Cardiac fibroblast (primary cell): ENCODE measurements around the gene MRPS22.

Source experiments
- DNase-seq, 2 donors: peaks; one replicate each; pipeline versions ENCODE4 v3.0.0 to v3.0.0-alpha.2; 2010; ENCODE audit warnings: low read depth in 2 of 2
- H3K4me3 ChIP-seq, 2 donors: replicated peaks in 1 of 2; 1 replicate in 1 of 2; 2 replicates in 1 of 2; pipeline ENCODE4 v1.5.1; 2011; ENCODE audit warnings: low read depth in 2 of 2, low read length in 2 of 2, mild to moderate bottlenecking in 2 of 2, moderate library complexity in 1 of 2
- TF ChIP-seq, protein P1 (sequence below): IDR thresholded peaks from one replicate; pipeline ENCODE4 v1.5.1; 2011; ENCODE audit warnings: low read depth, mild to moderate bottlenecking, low read length, inconsistent platforms

MRPS22 gene

DNA sequence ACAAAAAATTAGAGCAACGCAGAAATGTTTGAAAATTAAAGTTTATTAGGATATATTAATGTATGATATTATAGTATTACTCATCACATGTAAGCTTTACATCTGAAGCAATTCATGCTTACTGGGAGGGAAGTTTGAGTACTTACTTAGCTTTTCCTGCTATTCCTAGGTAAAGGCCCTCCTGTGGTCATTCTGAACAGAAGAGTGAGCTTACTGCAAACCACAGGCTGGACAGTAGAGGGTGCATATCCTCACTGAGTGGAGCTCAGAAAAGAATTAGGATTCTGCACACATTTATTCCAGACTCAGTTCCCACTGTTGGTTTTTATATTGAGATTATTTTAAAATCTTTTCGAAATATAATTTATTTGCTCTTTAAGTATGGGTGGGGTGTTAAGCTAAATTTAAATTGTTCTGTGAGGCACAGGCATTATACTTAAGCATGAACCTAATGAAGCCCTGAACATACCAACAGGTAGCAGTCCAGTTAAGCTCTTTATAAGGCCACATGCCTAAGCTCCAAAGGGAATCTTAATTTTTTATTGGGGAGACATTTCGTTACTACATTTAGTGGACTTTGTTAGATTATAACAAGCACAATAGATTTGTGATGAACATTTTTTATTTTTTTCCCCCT is 10.2 kb downstream of the MRPS22 start:
- peak; percentile 71 to 75 for DNase-seq
- TF ChIP-seq, protein P1, sequence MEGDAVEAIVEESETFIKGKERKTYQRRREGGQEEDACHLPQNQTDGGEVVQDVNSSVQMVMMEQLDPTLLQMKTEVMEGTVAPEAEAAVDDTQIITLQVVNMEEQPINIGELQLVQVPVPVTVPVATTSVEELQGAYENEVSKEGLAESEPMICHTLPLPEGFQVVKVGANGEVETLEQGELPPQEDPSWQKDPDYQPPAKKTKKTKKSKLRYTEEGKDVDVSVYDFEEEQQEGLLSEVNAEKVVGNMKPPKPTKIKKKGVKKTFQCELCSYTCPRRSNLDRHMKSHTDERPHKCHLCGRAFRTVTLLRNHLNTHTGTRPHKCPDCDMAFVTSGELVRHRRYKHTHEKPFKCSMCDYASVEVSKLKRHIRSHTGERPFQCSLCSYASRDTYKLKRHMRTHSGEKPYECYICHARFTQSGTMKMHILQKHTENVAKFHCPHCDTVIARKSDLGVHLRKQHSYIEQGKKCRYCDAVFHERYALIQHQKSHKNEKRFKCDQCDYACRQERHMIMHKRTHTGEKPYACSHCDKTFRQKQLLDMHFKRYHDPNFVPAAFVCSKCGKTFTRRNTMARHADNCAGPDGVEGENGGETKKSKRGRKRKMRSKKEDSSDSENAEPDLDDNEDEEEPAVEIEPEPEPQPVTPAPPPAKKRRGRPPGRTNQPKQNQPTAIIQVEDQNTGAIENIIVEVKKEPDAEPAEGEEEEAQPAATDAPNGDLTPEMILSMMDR = peak; percentile 84
- no peak overlapping the region for H3K4me3 ChIP-seq

DNA sequence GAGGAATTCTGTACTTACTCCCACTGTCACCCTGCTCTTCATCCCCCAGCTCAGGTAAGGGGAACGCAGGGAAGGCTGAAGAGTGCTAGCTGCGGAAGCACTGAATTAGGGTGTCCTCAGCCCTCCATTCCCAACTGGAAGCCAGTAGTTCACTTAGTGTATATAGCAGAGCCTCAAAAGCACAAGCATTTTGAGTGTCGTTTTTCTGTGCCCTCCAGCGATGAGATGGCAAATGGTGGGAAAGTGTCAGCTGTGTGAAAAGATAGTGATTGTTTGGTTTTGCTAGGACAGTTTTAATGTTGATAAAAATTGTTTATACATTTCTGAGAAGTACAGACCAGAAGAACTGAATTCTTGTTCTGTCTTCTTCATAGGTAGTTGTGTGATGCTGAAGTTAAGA is 10.8 kb downstream of the MRPS22 start:
- TF ChIP-seq, protein P1 = no peak
- DNase-seq = no peak
- no peak overlapping the region for H3K4me3 ChIP-seq

DNA sequence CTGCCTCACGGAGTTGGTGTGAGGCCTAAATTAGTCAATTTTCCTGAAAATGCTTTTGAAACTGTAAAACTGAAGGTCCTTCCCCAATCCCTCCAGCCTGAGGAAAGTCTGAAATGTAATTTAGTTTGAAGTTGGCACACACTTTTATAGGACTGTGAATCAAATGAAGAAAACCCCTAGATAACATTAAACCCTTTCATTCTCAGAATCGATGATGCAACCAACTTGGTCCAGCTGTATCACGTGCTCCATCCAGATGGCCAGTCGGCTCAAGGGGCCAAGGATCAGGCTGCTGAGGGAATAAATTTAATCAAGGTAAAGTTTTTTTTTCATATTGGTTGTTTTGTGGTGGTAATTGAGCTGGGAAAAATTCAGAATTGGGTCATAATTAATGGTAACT is 11.7 kb downstream of the MRPS22 start:
- TF ChIP-seq, protein P1 = no peak
- H3K4me3 ChIP-seq = no peak overlapping the region
- peak; percentile 41 to 44 for DNase-seq

DNA sequence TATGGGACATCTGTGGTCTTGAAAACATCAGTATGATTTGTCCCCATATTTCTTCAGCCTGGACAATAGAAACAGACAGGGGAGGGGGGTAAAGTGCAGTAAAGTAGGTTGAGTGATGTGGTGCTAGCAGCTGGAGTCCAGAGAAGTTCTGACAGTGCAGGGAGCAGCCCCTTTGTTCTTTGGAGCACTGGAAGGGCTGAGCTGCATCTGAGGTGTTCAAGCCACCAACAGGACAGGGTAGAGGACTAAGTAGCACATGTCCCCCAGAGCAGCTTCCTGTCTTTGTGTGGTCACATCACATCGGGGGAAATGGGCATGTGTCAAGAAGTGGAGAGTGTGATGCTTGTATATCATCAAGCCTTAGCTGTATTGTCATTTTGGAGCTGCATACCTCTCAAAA is 12.1 kb downstream of the MRPS22 start:
- no peak overlapping the region for H3K4me3 ChIP-seq
- TF ChIP-seq, protein P1 = no peak
- DNase-seq = no peak

DNA sequence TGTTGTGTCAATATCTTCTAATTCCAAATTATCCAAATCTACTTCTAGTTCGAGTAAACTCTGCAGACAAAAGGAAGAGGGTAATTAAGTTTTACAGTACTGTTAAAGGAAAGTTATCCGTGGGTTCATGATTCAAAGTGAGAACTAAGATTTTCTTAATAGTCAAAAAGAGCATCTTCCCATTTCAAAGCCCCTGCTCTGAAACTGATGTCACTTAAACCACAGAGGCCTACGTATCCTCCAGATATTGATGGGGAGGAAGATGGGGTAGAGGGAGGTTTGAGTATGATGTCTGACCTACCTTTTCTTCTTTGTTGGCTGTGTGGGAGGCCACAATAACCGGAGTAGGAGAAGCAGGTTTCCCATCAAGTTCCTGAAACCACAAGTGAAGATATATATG is 14.1 kb downstream of the MRPS22 start:
- no peak overlapping the region for H3K4me3 ChIP-seq
- DNase-seq = no peak
- TF ChIP-seq, protein P1 = no peak

DNA sequence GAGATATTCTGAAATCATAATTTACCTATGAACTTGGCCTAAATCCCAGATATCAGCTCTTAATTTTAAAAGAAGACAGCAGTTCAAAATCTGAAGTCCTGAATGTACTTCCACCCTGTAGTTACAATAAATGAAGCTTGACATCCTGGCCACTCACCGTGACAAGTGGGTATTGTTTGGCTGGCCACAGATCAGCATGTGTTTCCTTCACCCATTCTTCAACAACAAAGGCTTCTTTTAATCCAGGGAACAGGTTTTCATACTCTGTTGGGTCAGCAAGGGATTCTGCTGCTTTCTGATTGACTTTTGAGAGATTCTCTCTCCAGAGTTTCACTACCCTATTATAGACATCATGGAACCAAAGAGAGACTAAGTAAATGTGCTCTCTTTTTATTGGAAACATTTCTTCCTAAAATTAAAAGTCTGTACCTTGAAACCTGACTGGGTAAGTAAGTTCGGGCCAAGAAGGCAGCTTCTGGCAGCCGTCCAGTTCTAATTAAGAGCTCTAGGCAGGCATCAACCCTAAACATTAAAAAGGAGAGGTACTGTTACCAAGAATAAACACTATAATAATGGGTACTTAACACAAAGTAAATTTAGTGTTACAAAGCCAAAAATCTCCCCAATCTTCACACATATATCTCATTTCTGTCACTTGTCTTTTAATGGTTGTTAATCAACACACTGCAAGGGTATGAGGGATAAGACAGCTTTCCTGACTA is 15.2 kb downstream of the MRPS22 start:
- H3K4me3 ChIP-seq = no peak overlapping the region
- no peak for DNase-seq
- TF ChIP-seq, protein P1 = no peak
